GM21529 (cell line): ENCODE data around the gene ATP6V0E2.
"Not testable (repeated sequence)": the region's sequence is repeated elsewhere in the genome, so short reads cannot be mapped to it uniquely, and the experiment has no call there.

ENCODE experiments used
- ATAC-seq: cut with Tn5 transposase; IDR thresholded peaks from one replicate; pipeline ENCODE4 v1.9.1; 2021; ENCODE audit not compliant: unreplicated experiment

The ATP6V0E2 gene

DNA sequence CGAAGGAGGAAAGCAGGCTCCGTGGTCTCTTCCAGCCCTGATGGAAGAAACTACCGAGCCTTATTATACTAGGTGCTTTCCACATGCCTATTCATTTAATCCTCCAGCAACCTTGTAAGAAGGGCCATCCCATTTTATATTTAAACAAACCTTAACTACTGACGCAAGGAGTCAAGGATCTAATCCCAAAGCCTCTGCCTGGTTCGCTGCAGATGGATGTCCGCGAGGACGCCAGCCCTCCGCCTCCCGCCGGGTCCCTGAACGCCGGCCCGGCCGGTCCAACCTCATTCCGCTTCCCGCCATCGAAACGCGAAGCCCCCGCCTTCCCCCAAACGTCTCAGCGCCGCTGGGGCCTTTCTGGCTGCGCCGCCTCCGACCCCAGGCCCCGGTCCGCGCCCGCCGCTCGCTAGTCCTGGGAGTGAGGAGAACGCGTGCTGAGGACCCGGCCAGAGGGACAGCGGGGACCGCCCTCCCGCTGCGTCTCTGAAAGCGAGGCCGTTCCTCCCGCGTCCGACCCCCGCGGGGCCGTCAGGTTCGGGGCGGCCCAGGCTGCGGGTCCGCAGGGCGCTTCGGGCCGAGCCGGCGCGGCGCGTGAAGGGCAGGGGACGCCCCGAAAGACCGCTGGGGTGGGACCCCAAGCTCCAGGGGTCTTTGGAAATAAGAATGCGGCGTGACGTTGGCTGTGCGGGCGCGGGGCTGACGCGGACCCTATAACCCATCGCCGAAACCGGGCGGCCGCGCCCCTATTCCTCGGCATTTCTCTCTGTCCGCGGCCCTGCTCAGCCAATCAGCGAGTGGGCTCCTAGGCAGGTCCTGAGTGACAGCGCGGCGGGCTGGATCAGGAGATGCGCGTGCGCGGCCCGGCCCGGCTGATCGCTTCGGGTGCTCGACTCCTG, at the start of gene ATP6V0E2:
ATP6V0E2 (plus strand) TSS at position 896 of the 896 bp plus-strand sequence. CDS start 97 bp downstream, outside the sequence.
- ATAC-seq = peak; percentile 91

DNA sequence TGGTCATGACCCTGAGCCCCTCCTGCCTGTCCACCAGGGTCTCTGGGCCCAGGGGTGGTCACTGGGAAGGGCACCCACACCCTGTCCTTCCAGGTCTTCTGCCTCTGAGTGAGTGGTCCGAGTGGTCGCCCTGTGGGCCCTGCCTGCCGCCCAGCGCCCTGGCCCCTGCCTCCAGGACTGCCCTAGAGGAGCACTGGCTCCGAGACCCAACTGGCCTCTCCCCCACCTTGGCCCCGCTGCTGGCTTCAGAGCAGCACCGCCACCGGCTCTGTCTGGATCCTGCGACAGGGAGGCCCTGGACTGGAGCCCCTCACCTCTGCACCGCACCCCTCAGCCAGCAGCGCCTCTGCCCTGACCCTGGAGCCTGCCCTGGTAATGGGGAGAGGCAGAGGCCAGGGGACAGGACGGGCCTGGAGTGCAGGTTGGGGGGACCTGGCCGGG, 49.4 kb upstream of the ATP6V0E2 start:
- no peak for ATAC-seq

DNA sequence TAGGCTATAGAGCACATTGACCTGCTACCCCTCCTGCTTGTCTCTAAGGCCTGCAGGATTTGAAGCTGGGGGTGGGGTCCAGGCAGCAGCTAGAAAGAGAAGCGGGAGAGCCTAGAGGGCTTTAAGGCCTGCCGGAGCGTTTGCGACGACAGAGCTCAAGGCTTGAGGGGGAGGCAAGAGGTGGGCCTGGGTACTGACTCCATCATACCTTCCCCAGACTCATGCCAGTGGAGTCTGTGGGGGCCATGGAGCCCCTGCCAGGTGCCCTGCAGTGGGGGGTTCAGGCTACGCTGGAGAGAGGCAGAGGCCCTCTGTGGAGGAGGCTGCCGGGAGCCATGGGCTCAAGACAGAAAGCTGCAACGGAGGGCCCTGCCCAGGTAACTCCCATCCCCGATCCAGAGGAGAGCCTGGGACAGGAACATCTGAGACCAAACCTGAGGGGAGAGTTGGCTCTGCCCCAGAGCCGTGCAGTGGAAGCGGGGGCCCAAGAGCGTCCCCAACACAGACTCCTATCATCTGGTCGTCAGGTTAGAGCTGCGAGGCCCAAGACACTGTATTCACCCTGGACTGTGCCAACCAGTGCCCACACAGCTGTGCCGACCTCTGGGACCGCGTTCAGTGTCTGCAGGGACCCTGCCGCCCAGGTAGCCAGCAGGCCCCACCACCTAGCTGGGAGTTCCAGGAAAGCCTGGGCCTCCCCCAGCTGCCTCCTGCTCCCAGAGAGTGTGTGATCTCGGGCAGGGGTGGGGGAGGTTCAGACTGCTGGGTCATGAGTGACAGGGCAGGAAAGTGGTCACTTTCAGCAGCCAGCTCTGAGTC, 48.8 kb upstream of the ATP6V0E2 start:
- no peak for ATAC-seq

GRCh38 chr7:149825567-149826343, 48.0 kb upstream of the ATP6V0E2 start:
- no peak for ATAC-seq

GRCh38 chr7:149826344-149827088, 47.3 kb upstream of the ATP6V0E2 start:
- no peak for ATAC-seq

DNA sequence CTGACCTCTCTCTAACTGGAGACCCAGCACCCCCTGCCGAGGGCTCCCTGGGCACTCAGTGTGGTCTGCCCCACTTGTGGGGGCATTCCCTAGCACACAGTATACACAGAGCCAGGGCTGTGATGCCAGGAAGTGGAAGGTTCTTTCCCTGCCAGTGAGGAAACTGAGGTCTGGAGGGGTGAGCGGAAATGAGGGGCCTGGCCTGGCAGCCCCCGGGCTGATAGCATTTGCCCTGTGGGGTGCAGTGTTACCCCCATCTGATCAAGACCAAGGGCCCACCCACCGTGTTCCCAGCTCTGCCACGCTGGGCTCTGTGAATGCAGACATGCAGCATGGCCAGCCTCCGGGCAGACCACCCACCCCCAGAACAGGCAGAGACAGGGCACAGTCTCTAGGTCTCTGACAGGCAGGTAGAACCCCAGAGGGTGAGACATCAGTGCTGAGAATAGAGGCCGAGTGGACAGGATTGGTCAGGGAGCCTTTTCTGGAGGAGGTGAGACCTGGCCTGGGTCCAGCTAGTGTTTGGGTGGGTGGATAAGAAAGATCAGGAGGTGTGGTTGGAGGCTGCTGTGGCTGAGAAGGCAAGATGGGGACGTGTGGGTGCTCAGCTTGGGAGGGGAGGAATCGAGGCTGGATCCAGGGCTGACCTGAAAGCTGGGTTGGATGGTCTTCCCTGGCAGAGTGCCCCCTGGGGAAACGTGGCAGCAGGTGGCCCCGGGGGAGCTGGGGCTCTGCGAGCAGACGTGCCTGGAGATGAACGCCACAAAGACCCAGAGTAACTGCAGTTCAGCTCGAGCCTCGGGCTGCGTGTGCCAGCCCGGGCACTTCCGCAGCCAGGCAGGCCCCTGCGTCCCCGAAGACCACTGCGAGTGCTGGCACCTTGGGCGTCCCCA, 46.4 kb upstream of the ATP6V0E2 start:
- no peak for ATAC-seq

GRCh38 chr7:149828357-149829309, 45.1 kb upstream of the ATP6V0E2 start:
- no peak for ATAC-seq

- not testable (repeated sequence) for ATAC-seq
These were observed 43.2 kb upstream of the ATP6V0E2 start for GRCh38 chr7:149830527-149830926.

DNA sequence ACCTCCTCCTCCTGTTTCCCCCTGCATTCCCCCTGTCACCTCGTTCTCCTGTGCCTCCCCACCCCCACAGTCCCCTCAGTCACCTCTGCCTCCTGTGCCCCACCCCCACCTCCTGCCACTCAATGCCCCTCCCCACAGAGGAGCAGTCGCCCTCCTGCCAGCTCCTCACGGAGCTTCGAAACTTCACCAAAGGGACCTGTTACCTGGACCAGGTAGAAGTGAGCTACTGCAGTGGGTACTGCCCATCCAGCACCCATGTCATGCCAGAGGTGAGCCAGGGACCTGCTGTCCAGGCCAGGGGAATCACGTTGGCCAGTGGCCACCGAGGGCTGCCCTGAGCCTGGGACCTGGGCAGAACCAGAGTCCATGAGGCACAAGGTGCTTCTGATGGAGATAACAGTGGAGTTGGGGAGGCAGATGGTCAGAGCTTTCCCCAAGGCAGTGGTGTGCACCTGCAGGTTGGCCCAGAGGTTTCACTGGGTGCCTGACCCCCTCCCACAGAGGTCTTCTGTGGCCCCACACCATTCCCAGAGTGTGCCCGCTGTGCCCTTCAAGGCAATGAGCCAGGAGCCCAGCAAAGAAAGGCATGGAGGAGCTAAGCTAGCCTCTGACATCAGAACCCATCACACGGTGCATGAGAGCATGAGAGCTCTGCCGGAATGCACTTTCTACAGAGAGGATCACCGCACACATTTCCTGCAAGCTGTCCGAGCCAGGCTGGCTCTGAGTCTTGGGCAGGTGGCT, 42.6 kb upstream of the ATP6V0E2 start:
- no peak for ATAC-seq

DNA sequence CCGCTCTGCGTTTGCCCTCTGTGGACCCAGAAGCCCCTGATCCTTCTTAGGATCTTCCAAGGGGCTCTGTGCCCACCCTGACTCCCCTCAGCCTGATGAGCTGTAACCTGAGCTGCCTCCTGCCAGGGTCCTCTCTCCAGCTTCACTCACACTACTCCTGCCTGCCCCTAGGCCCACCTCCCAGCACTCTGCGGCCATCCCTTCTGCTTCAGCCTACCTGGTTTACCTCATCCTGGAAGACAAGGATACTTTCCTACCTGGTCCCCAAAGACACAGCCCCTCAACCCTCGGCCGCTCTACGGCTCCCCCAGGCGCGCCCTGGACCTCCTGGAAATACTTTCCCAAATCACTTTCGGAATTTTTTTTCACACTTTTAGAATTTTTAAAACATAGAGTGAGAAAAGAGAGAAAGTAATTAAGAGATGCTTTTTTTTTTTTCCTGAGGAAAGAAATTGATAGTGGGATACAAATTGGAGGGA, 42.0 kb upstream of the ATP6V0E2 start:
- ATAC-seq = no peak

- ATAC-seq = no peak
These were observed 41.3 kb upstream of the ATP6V0E2 start for GRCh38 chr7:149832332-149833041.

GRCh38 chr7:149833495-149834130, 40.2 kb upstream of the ATP6V0E2 start:
- ATAC-seq = no peak

DNA sequence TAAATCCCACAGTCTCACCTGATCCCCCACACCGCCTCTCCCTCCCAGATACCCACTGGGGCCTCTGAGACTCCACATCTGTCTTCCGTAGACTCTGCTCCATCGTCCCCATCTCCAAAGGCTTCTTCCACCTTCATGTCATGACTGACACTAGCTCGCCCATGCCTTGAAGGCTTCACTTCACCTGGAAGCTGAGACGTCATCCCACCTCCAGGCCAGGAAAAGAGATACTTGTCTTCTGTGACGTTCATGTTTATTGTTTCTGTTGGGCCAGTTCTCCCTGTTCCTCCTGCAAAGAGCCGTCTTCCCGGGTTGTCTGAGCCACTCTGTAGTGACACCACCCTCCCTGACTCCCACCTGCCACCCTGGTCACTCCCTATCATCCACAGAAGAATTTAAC, 39.2 kb upstream of the ATP6V0E2 start:
- ATAC-seq = no peak

DNA sequence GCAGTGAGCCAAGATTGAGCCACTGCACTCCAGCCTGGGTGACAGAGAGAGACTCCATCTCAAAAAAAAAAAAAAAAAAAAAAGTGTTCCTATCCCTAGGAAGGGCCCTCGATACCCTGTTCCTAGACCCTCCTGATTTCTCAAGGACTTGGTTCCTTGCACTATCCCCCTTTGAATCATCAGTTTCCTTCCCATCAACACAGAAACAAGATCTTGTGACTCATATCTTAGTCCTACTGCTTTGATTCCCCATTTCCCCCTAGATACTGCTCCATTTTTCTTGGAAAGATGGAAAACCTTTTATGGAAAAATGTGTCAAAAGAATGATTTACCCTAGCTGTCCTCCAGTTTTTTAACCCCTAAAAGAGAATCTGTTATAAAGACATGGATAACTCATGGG, 37.3 kb upstream of the ATP6V0E2 start:
- ATAC-seq = no peak

DNA sequence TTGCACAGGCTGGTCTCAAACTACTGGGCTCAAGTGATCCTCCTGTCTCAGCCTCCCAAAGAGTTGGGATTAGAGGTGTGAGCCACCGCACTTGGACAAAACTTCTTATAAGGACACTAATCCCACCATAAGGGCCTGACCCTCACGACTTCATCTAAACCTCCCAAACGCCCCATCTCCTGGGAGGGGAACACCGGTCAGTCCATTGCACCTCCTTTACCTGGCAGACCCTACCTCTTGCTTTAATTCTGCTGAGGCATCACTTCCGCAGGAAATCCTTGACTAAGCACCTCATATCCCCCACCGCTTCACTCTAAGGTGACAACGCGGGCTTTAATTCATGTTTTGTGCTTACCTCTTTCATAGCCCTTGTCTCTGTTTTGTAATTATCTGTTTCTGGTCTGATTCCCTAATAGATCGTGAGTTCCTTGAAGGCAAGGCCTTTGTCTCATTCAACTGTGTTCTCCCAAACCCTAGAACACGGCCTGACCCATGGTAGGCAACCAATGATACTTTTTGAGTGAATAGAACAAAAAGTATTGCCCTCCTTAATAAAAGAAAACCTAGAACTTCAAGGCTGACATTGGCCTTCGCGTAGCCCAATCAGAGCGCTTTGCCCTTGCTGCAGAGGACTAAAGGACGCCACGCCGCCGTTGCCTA, 36.1 kb upstream of the ATP6V0E2 start:
- no peak for ATAC-seq
